ENCODE measurements around the gene ITGAV.

ITGAV gene

GRCh38 chr2:186617148-186617547 lies 27.3 kb downstream of the ITGAV start:
- Histone ChIP-seq H3K27me3 (replicated peaks; ENCODE audit: control insufficient read depth, insufficient read depth, low read length) (no peaks in the 10 kb centered on the region), H3K4me3 (replicated peaks; ENCODE audit: low read depth, low read length) (no peak overlapping the region), H3K36me3 (ENCODE audit: control insufficient read depth, insufficient read depth, low read length) (no peaks in the 10 kb centered on the region)
- DNase-seq (ENCODE audit: extremely low read depth, insufficient read length) = no peak
- no peak for TF ChIP-seq CTCF (IDR thresholded peaks at IDR 0.05; ENCODE audit: insufficient read depth, low read length, poor library complexity, severe bottlenecking)

GRCh38 chr2:186617771-186618170 lies 27.9 kb downstream of the ITGAV start:
- Histone ChIP-seq H3K27me3 (replicated peaks; ENCODE audit: control insufficient read depth, insufficient read depth, low read length) (no peaks in the 10 kb centered on the region), H3K36me3 (ENCODE audit: control insufficient read depth, insufficient read depth, low read length) (no peaks in the 10 kb centered on the region), H3K4me3 (replicated peaks; ENCODE audit: low read depth, low read length) (no peak overlapping the region)
- TF ChIP-seq CTCF (IDR thresholded peaks at IDR 0.05; ENCODE audit: insufficient read depth, low read length, poor library complexity, severe bottlenecking) = no peak
- DNase-seq (ENCODE audit: extremely low read depth, insufficient read length) = no peak

GRCh38 chr2:186618696-186619095 lies 28.8 kb downstream of the ITGAV start:
- TF ChIP-seq CTCF (IDR thresholded peaks at IDR 0.05; ENCODE audit: insufficient read depth, low read length, poor library complexity, severe bottlenecking) = no peak

GRCh38 chr2:186623084-186623483 lies 33.2 kb downstream of the ITGAV start:
- no peak for DNase-seq (ENCODE audit: extremely low read depth, insufficient read length)
- Histone ChIP-seq H3K4me3 (replicated peaks; ENCODE audit: low read depth, low read length) (no peak overlapping the region), H3K27me3 (replicated peaks; ENCODE audit: control insufficient read depth, insufficient read depth, low read length) (no peaks in the 10 kb centered on the region), H3K36me3 (ENCODE audit: control insufficient read depth, insufficient read depth, low read length) (no peaks in the 10 kb centered on the region)
- no peak for TF ChIP-seq CTCF (IDR thresholded peaks at IDR 0.05; ENCODE audit: insufficient read depth, low read length, poor library complexity, severe bottlenecking)

More at GRCh38 chr2:186618696-186619095, 28.8 kb downstream of the ITGAV start:
- Histone ChIP-seq H3K27me3 (replicated peaks; ENCODE audit: control insufficient read depth, insufficient read depth, low read length) (no peaks in the 10 kb centered on the region), H3K4me3 (replicated peaks; ENCODE audit: low read depth, low read length) (no peak overlapping the region), H3K36me3 (ENCODE audit: control insufficient read depth, insufficient read depth, low read length) (no peaks in the 10 kb centered on the region)
- no peak for DNase-seq (ENCODE audit: extremely low read depth, insufficient read length)

GRCh38 chr2:186624276-186624675 lies 34.4 kb downstream of the ITGAV start:
- Histone ChIP-seq H3K27me3 (replicated peaks; ENCODE audit: control insufficient read depth, insufficient read depth, low read length) (no peaks in the 10 kb centered on the region), H3K4me3 (replicated peaks; ENCODE audit: low read depth, low read length) (no peak overlapping the region), H3K36me3 (ENCODE audit: control insufficient read depth, insufficient read depth, low read length) (no peaks in the 10 kb centered on the region)
- DNase-seq (ENCODE audit: extremely low read depth, insufficient read length) = no peak
- no peak for TF ChIP-seq CTCF (IDR thresholded peaks at IDR 0.05; ENCODE audit: insufficient read depth, low read length, poor library complexity, severe bottlenecking)

Data from GM06990 (cell line).